ENCODE data around the gene MEGF10. TPM values are rescaled to one million over a fixed set of nuclear protein-coding genes. Genes with fewer than 3 reads are reported as not detected.

Gene MEGF10
- total RNA-seq (1 to 10 TPM in 2 of 7 donors, under 1 TPM in 5; 0.14 to 2.2 (median 0.70) TPM), polyA plus RNA-seq (under 1 TPM; 0.02 to 0.16 (median 0.02) TPM)
- long read RNA-seq, donor 1, result 0 reads
- long read RNA-seq, donor 2, result 0 reads

- DNase-seq, result no peak
- intact Hi-C loops (cut with DNase I; ENCODE audit: low total_unique reads), result no loop called here
- H3K27ac ChIP-seq, result no peak within 1 kb of the TSS
- TF ChIP-seq, protein P1, sequence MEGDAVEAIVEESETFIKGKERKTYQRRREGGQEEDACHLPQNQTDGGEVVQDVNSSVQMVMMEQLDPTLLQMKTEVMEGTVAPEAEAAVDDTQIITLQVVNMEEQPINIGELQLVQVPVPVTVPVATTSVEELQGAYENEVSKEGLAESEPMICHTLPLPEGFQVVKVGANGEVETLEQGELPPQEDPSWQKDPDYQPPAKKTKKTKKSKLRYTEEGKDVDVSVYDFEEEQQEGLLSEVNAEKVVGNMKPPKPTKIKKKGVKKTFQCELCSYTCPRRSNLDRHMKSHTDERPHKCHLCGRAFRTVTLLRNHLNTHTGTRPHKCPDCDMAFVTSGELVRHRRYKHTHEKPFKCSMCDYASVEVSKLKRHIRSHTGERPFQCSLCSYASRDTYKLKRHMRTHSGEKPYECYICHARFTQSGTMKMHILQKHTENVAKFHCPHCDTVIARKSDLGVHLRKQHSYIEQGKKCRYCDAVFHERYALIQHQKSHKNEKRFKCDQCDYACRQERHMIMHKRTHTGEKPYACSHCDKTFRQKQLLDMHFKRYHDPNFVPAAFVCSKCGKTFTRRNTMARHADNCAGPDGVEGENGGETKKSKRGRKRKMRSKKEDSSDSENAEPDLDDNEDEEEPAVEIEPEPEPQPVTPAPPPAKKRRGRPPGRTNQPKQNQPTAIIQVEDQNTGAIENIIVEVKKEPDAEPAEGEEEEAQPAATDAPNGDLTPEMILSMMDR (IDR thresholded peaks at IDR 0.05 in 8 of 11, conservative IDR thresholded peaks at IDR 0.05 in 3 of 11), result peak in 9 of 11 experiments; percentile 23 to 69 (median 45)
- no peak for TF ChIP-seq POLR2AphosphoS5 (IDR thresholded peaks at IDR 0.05)
- peak within 1 kb of the TSS in 7 of 8 donors; percentile 11 to 62 (median 26) for H3K4me3 ChIP-seq
- H3K9me3 ChIP-seq, result peaks cover 0 to 11% (median 5%) of the 10 kb centered on the region in 8 donors
- H3K36me3 ChIP-seq, result no peaks in the 10 kb centered on the region
- WGBS, 5 donors, result 2 to 5% (median 3%) methylated on average over 40 to 61 of the region's 61 CpGs
- peaks cover 3 to 20% (median 13%) of the 10 kb centered on the region in 6 donors for H3K4me1 ChIP-seq
- H3K27me3 ChIP-seq (replicated peaks in 1 of 7), result peaks cover 0 to 69% (median 16%) of the 10 kb centered on the region in 7 donors
Observed at GRCh38 chr5:127290019-127290945, at the start of gene MEGF10. Gene MEGF10 (plus strand): TSS chr5:127290796. CDS start chr5:127331309, 40,513 bp downstream.

- WGBS, 5 donors, result 30 to 55% (median 51%) methylated on average over 1 of the region's 1 CpG
- TF ChIP-seq, protein P1 (IDR thresholded peaks at IDR 0.05 in 8 of 11, conservative IDR thresholded peaks at IDR 0.05 in 3 of 11), result no peak
- H3K36me3 ChIP-seq, result peaks cover 0 to 6% (median 0%) of the 10 kb centered on the region in 6 donors
- H3K27me3 ChIP-seq (replicated peaks in 1 of 7), result no peaks in the 10 kb centered on the region
- no peak for DNase-seq
- H3K9me3 ChIP-seq, result peaks cover 0 to 10% (median 6%) of the 10 kb centered on the region in 8 donors
- H3K4me1 ChIP-seq, result no peaks in the 10 kb centered on the region
- intact Hi-C loops (cut with DNase I; ENCODE audit: low total_unique reads), result no loop called here
- H3K4me3 ChIP-seq, result no peak overlapping the region
- H3K27ac ChIP-seq, result no peak overlapping the region
Observed at GRCh38 chr5:127243011-127243410, 47.6 kb upstream of the MEGF10 start.

- WGBS, 5 donors, result 90 to 100% (median 97%) methylated on average over 3 of the region's 3 CpGs
- Histone ChIP-seq H3K27ac (no peak overlapping the region), H3K9me3 (peaks cover 0 to 32% (median 24%) of the 10 kb centered on the region in 8 donors), H3K36me3 (no peaks in the 10 kb centered on the region), H3K4me1 (no peaks in the 10 kb centered on the region), H3K4me3 (no peak overlapping the region), H3K27me3 (replicated peaks in 1 of 7) (no peaks in the 10 kb centered on the region)
- intact Hi-C loops (cut with DNase I; ENCODE audit: low total_unique reads), result no loop called here
- DNase-seq, result no peak
- TF ChIP-seq POLR2A (IDR thresholded peaks at IDR 0.05) (no peak), POLR2AphosphoS5 (IDR thresholded peaks at IDR 0.05) (no peak)
Observed at GRCh38 chr5:127254729-127255284, 35.8 kb upstream of the MEGF10 start.

GRCh38 chr5:127256886-127257597, 33.6 kb upstream of the MEGF10 start:
- no peak overlapping the region for H3K4me3 ChIP-seq
- no peaks in the 10 kb centered on the region for H3K27me3 ChIP-seq (replicated peaks in 1 of 7)
- WGBS, 5 donors, result 72 to 91% (median 80%) methylated on average over 2 of the region's 2 CpGs
- no peak for DNase-seq
- intact Hi-C loops (cut with DNase I; ENCODE audit: low total_unique reads), result no loop called here
- TF ChIP-seq POLR2AphosphoS5 (IDR thresholded peaks at IDR 0.05), result no peak
- TF ChIP-seq POLR2A (IDR thresholded peaks at IDR 0.05), result no peak
- TF ChIP-seq, protein P1 (IDR thresholded peaks at IDR 0.05 in 8 of 11, conservative IDR thresholded peaks at IDR 0.05 in 3 of 11), result no peak
- H3K4me1 ChIP-seq, result no peaks in the 10 kb centered on the region
- peaks cover 0 to 32% (median 24%) of the 10 kb centered on the region in 8 donors for H3K9me3 ChIP-seq
- no peaks in the 10 kb centered on the region for H3K36me3 ChIP-seq
- H3K27ac ChIP-seq, result no peak overlapping the region

All from spleen (tissue), 13 donors.